NCI-H1105 treated with DMSO at 0.1 percent for 48 hours (cell line): ENCODE data around the gene HEPACAM.

Experiments
- DNase-seq: peaks from one replicate; lab custom pipeline; 2025; lab: John Stamatoyannopoulos, UW

HEPACAM gene

GRCh38 chr11:124899383-124900145 lies 36.3 kb downstream of the HEPACAM start:
- DNase-seq, result no peak

- DNase-seq, result no peak
These were observed 37.1 kb downstream of the HEPACAM start for GRCh38 chr11:124898711-124899110.

GRCh38 chr11:124898263-124898680 lies 37.6 kb downstream of the HEPACAM start:
- DNase-seq, result no peak

- DNase-seq, result no peak
These were observed 38.1 kb downstream of the HEPACAM start, which contains the start of gene ROBO4 for GRCh38 chr11:124897674-124898262. Gene ROBO4, minus strand, starts transcription at chr11:124897865. Its CDS starts 70 bp downstream, at chr11:124897795.

GRCh38 chr11:124896821-124897391 lies 38.9 kb downstream of the HEPACAM start:
- no peak for DNase-seq

GRCh38 chr11:124896071-124896750 lies 39.6 kb downstream of the HEPACAM start:
- no peak for DNase-seq

- no peak for DNase-seq
These were observed 40.3 kb downstream of the HEPACAM start for GRCh38 chr11:124895471-124895971.

- no peak for DNase-seq
These were observed 41.0 kb downstream of the HEPACAM start for GRCh38 chr11:124894606-124895430.

GRCh38 chr11:124893781-124894401 lies 42.0 kb downstream of the HEPACAM start:
- no peak for DNase-seq

- no peak for DNase-seq
These were observed 42.9 kb downstream of the HEPACAM start for GRCh38 chr11:124892750-124893454.

- no peak for DNase-seq
These were observed 43.7 kb downstream of the HEPACAM start for GRCh38 chr11:124892146-124892545.

- no peak for DNase-seq
These were observed 44.4 kb downstream of the HEPACAM start for GRCh38 chr11:124891373-124891861.

- no peak for DNase-seq
These were observed 45.0 kb downstream of the HEPACAM start for GRCh38 chr11:124890683-124891372.

- no peak for DNase-seq
These were observed 45.7 kb downstream of the HEPACAM start for GRCh38 chr11:124890151-124890550.

GRCh38 chr11:124889191-124890091 lies 46.4 kb downstream of the HEPACAM start:
- no peak for DNase-seq

- no peak for DNase-seq
These were observed 48.2 kb downstream of the HEPACAM start for GRCh38 chr11:124887667-124888013.

- no peak for DNase-seq
These were observed 48.7 kb downstream of the HEPACAM start for GRCh38 chr11:124886978-124887666.

GRCh38 chr11:124886476-124886875 lies 49.4 kb downstream of the HEPACAM start:
- no peak for DNase-seq
